HPDE6-E6E7 (cell line): ENCODE data around the gene FRAT1.
"Not testable (repeated sequence)": the region's sequence is repeated elsewhere in the genome, so short reads cannot be mapped to it uniquely, and the experiment has no call there.

Source experiments
- DNase-seq: peaks from one replicate; pipeline ENCODE4 v3.0.0; 2011; ENCODE audit warnings: missing footprints; ENCODE audit errors: extremely low spot score

Gene FRAT1, protein sequence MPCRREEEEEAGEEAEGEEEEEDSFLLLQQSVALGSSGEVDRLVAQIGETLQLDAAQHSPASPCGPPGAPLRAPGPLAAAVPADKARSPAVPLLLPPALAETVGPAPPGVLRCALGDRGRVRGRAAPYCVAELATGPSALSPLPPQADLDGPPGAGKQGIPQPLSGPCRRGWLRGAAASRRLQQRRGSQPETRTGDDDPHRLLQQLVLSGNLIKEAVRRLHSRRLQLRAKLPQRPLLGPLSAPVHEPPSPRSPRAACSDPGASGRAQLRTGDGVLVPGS

DNA sequence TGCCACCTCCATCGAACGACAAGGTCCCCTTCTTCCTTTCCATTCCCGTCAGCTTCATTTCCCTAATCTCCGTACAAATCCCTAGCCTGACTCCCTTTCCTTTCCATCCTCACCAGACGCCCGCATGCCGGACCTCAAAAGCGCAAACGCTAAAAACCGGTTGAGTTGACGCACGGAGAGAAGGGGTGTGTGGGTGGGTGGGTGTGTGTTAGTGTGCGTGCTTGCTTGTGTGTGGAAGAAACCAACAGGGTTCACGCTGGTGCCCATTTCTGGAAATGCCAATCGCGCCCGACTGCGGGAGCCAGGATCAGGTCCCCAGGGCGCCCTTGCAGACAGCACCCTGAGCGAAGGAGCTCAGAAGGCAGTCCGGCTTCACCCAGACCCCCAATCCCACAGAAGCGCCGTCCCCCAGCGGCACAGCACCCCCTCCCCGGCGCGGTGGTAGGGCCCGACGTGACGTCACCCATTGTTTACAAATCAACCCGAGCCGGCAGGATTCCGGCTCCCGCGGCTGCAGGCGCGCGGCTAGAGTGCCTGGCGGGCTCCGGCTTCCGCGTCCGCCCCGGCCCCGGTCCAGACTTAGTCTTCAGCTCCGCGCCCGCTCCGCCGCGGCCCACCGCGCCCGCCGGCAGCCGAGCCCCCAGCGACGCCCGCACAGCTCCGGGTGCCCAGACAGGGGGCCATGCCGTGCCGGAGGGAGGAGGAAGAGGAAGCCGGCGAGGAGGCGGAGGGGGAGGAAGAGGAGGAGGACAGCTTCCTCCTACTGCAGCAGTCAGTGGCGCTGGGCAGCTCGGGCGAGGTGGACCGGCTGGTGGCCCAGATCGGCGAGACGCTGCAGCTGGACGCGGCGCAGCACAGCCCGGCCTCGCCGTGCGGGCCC lies at the start of gene FRAT1:
Gene FRAT1 (plus strand): TSS at position 500 of the 880 bp plus-strand sequence. CDS start 183 bp downstream, at position 683.
- peak; percentile 77 for DNase-seq

DNA sequence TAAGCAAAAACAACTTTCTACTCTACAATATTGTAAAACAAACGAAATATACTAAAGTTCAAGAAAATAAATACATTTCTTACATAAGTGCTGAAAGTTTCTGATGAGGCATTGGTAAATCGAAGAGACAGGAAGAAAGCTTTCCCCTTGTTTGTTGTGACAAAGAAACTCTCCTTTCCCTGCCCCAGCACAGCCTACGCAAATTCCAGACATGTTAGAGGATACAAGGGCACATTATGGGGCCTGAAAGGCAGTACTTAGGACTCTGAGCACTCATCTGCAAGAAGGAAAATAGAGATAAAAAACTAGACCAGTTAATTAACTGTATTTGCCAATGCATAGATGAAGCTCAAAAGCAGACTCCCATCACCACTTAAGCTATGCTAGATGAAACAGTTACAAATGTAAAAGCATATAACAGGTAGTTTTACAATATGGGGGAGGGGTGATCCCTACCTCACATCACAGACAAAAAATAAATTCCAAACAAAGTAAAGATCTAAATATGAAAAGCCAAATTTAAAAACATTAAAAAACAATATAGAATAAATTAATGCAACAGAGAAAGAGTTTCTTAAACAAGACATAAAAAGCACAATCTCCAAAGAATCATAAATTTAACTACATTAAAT lies 48.4 kb upstream of the FRAT1 start:
- no peak for DNase-seq

DNA sequence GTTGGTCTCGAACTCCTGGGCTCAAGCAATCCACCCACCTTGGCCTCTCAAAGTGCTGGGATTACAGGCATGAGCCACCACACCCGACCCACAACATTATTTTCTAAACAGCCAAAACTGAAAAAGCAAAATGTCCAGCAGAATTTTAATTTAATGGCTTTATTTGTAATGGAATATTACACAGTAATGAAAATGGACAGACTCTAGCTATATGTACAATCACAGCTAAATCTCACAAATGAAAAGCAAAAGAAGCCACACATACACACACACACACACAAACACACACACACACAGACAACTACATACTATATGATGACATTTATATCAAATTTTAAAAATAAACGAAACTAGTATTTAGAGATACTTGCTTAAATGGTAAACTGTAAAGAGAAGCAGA lies 45.4 kb upstream of the FRAT1 start:
- DNase-seq, result no peak

DNA sequence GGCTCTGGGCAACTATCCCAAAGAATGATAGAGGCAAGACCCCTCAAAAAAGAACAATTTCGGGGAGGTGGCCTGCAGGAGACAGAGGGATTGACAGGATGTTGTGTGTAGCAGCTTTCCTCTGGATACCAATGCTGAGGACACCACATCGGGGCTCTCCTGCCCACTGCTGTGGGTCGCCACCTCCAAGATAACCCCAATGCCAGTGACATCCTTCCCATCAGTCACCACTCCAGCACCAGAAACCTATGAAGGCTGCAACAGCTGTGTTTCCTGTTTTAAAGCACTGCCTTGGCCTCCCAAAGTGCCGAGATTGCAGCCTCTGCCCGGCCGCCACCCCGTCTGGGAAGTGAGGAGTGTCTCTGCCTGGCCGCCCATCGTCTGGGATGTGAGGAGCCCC lies 44.2 kb upstream of the FRAT1 start:
- DNase-seq, result no peak

DNA sequence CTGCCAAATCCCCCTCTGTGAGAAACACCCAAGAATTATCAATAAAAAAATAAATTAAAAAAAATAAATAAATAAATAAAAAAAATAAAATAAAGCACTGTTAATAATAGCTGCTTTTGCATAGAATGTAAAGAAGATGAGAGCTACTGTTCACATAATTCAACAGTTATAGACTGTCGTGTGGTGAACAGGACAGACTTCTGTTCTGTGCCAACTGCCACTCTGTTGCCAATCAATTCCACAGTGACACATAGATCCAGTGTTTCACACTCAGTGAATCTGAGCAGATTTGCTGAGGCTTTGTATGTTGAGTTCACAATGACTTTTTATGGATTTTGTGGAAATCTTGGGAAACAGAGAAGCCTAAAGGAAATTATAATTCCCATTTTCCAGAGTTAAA lies 41.5 kb upstream of the FRAT1 start:
- DNase-seq, result no peak

DNA sequence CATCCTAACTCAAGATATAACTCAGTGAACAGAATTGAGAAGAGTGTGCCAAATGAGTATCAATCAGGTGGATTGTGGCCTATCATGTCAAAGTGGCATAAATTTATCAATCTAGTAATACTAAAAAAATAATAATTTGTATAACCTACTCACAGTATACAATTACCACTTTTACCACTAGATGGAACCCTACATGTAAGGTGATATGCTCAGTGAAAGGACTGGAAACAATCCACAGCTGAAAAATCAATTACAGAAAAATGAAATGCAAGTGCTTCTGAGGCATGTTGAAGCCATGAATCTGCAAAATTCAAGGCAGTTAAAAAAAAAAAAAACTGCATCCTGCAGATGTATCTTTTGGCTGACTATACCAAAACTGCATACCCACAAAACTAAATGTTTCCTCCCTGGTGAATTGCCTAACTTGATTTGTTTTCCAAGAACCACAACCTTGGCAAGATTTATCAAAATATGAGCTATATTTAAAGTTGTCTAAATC lies 40.5 kb upstream of the FRAT1 start:
- DNase-seq, result peak; percentile 40

DNA sequence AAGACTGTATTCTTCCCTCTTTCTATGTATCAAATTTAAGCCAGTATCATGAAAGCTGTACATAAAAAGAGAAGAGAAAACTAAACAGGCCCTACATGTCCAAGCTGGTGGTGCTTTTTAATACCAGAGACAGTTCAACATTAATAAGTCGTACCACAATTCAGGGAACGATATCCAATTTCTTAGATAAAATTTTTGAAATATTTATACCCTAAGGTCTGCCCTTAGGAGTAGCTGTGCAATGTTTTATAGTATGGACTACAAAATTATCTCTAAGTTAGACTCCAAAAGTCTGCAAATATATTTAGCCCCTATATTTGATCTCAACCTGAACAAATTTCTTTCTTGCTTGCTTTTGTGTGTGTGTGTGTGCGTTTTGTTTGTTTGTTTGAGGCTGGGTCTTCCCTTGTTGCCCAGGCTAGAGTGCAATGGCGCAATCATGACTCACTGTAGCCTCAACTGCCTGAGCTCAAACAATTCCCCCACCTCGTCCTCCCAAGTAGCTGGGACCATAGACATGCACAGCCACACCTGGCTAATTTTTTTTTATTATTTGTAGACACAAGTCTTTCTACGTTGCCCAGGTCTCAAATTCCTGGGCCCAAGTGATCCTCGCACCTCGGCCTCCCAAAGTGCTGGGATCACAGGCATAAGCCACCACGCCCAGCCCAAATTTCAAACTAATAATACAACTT lies 39.8 kb upstream of the FRAT1 start:
- no peak for DNase-seq

DNA sequence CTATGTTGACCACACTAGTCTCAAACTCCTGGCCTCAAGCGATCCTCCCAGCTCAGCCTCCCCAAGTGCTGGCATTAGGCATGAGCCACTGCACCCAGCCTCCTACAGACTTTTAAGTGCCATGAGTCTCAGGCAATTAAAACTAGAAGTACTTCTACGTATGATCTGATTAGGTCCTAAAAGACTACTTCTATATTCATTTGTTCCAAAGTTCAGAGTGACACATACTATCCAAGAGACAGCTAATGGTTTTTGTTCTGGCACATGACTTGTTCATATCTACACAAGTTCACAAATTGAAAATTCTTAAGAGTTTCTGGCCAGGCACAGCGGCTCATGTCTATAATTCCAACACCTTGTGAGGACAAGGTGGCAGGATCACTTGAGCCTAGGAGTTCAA lies 38.3 kb upstream of the FRAT1 start:
- no peak for DNase-seq

DNA sequence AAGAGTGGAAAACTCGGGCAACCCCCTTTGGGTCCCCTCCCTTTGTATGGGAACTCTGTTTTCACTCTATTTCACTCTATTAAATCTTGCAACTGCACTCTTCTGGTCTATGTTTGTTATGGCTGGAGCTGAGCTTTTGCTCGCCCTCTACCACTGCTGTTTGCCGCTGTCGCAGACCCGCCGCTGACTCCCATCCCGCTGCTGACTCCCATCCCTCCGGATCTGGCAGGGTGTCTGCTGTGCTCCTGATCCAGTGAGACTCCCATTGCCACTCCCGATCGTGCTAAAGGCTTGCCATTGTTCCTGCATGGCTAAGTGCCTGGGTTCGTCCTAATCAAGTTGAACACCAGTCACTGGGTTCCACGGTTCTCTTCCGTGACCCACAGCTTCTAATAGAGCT lies 29.0 kb upstream of the FRAT1 start:
- not testable (repeated sequence) for DNase-seq

DNA sequence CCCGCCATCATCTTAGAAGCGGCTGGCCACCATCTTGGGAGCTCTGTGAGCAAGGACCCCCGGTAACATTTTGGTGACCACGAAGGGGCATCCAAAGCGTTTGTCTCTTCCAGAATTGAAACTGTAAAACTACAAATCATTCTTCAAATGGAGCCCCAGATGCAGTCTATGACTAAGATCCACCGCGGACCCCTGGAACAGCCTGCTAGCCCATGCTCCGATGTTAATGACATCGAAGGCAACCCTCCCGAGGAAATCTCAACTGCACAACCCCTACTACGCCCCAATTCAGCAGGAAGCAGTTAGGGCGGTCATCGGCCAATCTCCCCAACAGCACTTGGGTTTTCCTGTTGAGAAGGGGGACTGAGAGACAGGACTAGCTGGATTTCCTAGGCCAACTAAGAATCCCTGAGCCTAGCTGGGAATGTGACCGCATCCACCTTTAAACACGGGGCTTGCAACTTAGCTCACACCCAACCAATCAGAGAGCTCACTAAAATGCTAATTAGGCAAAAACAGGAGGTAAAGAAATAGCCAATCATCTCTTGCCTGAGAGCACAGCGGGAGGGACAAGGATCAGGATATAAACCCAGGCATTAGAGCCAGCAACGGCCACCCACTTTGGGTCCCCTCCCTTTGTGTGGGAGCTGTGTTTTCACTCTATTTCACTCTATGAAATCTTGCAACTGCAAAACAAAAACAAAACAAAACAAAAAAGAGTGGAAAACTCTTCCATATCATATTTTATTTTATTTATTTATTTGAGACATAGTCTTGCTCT lies 28.3 kb upstream of the FRAT1 start:
- not testable (repeated sequence) for DNase-seq

DNA sequence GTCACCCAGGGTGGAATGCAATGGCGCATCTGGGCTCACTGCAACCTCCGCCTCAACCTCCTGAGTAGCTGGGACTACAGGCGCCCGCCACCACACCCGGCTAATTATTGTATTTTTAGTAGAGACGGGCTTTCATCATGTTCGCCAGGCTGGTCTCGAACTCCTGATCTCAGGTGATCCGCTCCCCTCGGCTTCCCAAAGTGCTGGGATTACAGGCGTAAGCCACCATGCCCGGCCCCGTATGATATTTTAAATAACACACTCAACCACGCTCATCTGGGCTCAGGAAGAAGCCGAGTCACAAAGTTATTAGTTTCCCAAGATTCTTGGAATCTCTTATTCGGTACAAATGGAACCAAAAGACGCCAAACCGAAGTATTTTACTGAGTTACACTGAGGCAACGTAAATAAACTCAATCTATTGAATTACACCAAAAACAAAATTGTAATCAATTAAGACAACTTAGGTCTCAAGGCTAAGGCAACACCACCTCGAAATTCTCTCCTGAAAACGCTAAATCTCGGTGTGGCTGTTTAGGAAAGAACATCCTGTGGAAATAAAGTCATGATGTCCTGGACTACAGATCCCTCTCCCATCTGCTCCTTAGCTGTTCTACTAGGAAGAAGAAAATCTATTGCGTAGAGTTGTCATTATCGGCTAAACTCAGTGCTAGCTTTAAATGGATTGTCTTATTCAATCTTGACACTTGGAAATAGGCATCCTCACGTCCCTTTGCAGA lies 27.5 kb upstream of the FRAT1 start:
- no peak for DNase-seq

DNA sequence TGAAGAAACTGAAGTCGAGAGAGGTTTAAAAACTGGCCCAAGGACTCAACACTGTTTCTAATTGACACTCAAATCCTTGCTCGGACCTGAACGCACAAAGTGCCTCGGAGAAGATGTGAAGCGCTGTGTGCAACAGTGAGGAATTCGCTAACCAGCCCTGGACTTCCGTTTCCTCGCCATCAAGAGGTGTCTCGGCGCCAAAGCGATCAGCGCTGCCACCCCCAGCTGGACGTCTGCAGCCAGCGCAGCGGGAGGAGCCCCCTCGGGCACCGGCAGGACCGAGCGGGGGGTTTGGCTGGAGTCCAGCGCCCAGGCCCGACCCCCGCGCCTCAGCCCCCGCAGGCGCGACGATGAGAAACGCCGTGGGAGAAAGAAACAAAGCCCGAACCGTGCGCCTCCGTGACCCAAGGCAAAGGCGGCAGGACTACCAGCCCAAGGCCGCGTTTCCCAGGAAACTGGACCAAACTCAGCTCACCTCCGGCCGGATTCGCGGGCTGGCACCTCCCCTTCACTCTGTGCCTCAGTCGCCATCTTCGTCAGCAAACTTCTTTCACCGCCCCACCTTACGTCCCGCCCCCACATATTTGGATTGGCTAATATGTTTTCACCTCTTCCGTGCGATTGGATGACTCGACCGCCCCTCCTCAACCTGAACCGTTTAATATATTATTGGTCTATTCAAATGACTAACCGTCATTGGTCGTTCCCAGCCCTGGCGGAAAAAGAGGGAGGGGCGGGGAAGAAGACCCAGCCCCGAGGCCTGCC lies 26.8 kb upstream of the FRAT1 start, which contains the start of gene ARHGAP19:
Gene ARHGAP19 (minus strand): TSS at position 541 of the 765 bp plus-strand sequence. CDS start 10 bp downstream, at position 531.
- DNase-seq, result peak; percentile 95

DNA sequence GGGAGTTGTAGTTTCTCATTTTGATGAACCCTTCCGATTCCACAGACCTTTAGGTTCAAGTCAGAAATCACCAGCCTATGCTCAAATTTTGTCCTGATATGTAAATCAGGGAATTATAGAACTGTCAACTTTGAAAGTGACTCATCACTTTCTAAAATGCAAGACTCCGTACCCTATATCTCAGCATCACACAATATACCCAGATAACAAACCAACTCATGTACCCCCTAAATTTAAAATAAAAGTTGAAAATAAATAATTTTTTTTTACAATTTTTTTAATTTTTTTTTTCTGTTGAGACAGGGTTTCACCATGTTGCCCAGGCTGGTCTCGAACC lies 26.2 kb upstream of the FRAT1 start:
- DNase-seq, result no peak

DNA sequence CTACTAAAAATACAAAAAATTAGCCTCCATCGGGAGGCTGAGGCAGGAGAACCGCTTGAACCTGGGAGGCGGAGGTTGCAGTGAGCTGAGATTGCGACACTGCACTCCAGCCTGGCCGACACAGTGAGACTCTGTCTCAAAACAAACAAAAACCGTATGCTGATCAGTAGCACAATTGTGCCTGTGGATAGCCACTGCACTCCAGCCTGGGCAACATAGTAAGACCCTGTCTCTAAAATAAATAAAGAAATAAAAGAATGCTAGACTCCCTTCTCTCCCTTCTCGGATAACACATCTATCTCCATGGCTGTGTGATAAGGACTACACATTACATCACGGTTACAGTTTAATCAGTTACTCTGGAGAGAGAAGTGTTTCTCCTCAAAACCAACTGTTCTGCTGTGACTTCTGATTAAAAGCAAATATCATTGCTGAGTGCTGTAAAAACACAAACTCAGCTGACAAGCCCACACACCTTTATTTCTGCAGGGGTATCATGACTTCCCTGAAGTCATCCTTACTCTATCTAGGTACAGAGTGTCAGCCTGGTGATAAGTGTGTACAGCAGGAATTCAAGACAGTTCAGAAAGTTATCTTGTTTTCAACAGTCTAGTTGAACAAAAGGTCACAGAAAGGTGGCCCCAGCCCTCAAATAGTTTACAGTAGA lies 21.4 kb upstream of the FRAT1 start:
- DNase-seq, result no peak

DNA sequence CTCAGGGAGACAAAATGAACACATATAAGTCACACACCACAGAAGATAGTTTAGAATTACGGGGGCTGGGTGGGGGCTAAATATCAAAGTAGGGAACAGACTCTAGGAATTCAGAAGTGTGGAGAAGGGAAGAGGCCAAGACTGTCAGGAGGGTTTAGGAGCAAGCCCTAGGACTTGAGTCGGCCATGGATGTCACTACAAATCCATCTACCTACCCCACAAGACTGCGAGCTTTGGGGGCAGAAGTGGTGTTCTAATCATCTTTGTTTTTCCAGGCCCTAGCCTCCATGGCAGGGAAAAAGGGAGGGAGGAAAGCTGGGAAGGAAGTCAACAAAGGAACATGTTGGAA lies 20.9 kb upstream of the FRAT1 start:
- no peak for DNase-seq

DNA sequence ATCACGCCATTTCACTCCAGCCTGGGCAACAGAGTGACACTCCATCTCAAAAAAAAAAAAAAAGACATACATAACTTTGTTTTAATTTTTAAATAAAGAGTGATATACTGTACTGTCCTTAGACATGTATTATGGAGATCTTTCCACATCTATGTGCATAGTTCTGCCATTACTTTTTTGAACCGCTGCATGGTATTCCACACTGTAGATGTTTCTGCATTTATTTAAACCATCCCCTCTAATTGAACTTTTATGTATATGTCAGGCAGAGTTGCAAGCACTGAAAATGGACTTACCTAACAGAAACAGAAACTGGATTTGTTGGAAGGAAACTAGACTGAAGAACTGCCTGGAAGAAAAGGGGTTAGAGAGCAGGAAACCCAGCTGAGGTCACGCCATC lies 18.1 kb upstream of the FRAT1 start:
- no peak for DNase-seq

DNA sequence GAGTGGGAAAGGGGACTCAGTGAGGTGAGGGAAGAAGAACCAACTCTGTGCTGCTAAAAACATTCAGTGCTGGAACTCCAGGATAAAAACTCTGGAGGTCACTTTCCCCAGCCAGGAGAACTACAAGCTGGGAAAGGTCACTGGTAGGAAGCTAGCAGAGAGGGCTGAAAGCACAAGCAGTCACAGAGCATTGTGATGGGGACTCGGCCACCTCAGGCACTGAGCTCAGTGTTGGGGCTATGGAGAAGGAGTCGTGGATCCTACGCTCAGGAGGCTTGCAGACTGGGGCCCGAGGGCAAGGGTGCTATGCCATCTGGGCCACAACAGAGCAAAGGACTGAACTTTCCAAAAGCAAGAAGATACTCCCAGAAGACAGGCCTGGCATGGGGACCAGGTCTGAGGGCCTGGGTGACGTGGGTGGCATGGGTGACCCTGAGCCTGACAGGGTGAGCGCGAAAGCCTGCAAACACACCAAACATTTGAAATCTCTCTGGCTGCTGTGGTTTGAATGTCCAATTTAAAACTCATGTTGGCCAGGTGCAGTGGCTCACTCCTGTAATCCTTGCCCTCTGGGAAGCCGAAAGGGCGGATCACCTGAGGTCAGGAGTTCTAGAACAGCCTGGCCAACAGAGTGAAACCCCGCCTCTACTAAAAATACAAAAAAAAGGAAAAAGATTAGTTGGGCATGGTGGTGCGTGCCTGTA lies 16.8 kb upstream of the FRAT1 start:
- DNase-seq, result no peak

DNA sequence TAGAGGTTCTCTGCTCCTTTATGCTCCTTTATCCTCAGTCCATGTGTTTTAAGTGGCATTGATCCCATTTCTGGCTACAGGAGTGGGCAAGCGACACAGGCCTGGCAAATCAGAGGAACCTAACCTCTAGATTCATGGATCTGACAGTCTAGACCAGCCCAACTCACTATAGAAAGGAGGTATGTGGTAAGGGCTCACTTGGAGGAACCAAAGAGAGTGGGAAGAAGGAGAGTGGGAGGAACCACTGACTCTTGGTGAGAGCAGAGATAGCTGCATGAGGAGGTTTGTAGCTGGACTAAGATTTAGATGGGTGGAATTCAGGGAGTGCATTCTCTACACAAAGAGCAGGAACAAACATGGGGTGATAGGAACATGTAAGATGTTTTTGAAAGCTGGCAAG lies 11.6 kb upstream of the FRAT1 start:
- no peak for DNase-seq
